Effector memory CD8-positive, alpha-beta T cell (primary cell): Measurements from ENCODE around the gene KIR2DL4.
"Not testable (repeated sequence)": the region's sequence is repeated elsewhere in the genome, so short reads cannot be mapped to it uniquely, and the experiment has no call there.

Experiments used
- ATAC-seq: fragments of 150-1000 bp; cut with Tn5 transposase; replicated peaks from 2 replicates; pipeline ENCODE4 v1.10.0; 2021; ENCODE audit warnings: mild to moderate bottlenecking, moderate library complexity
- DNase-seq, 3 experiments: peaks; one replicate each; pipeline ENCODE4 v3.0.0; 2021
- H3K27ac Mint-ChIP-seq, 2 donors: one replicate each; pipeline ENCODE4 v1.8.0; 2022; ENCODE audit warnings: mild to moderate bottlenecking in 2 of 2, mixed read lengths in 2 of 2, moderate library complexity in 2 of 2
- H3K27me3 Mint-ChIP-seq, 2 donors: one replicate each; pipeline ENCODE4 v1.8.0; 2022; ENCODE audit warnings: mixed read lengths in 2 of 2
- H3K36me3 Mint-ChIP-seq: one replicate; pipeline ENCODE4 v1.8.0; 2022; ENCODE audit warnings: mild to moderate bottlenecking, moderate library complexity, mixed read lengths; ENCODE audit not compliant: insufficient read depth
- H3K4me1 Mint-ChIP-seq, 2 donors: one replicate each; pipeline ENCODE4 v1.8.0; 2022; ENCODE audit warnings: low read depth in 2 of 2, mixed read lengths in 2 of 2
- H3K4me3 Mint-ChIP-seq, 2 donors: one replicate each; pipeline ENCODE4 v1.8.0; 2022; ENCODE audit warnings: mild to moderate bottlenecking in 2 of 2, mixed read lengths in 2 of 2, moderate library complexity in 2 of 2
- H3K9me3 Mint-ChIP-seq, 2 donors: one replicate each; pipeline ENCODE4 v1.8.0; 2022; ENCODE audit warnings: mixed read lengths in 2 of 2

The KIR2DL4 gene

DNA sequence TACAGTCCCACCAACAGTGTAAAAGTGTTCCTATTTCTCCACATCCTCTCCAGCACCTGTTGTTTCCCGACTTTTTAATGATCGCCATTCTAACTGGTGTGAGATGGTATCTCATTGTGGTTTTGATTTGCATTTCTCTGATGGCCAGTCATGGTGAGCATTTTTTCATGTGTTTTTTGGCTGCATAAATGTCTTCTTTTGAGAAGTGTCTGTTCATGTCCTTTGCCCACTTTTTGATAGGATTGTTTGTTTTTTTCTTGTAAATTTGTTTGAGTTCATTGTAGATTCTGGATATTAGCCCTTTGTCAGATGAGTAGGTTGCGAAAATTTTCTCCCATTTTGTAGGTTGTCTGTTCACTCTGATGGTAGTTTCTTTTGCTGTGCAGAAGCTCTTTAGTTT is 60.0 kb downstream of the KIR2DL4 start:
- not testable (repeated sequence) for H3K36me3 Mint-ChIP-seq, H3K4me3 Mint-ChIP-seq, ATAC-seq, H3K9me3 Mint-ChIP-seq, H3K27ac Mint-ChIP-seq, H3K4me1 Mint-ChIP-seq, DNase-seq
- H3K27me3 Mint-ChIP-seq = peaks cover 47 to 57% of the 10 kb centered on the region in 2 donors
